OCI-LY7 (cell line): ENCODE data around the gene MEGF6. TPM values are rescaled to one million over a fixed set of nuclear protein-coding genes. Genes with fewer than 3 reads are reported as not detected.

Experiments
- BruUV-seq: library from RNA; stranded (reverse); fragments of 400-500 nt; replicated peaks from 2 replicates; lab custom pipeline; 2021; lab: Mats Ljungman, UMichigan
- CTCF ChIA-PET: fragments of 300-600 bp; sonication (Branson Sonifier 250); formaldehyde crosslinking; loops from one replicate; lab custom pipeline; 2022; ENCODE audit warnings: antibody characterized with exemption; ENCODE audit not compliant: unreplicated experiment; lab: Charles Lee
- POLR2A ChIA-PET: fragments of 300-600 bp; sonication (Branson Sonifier 250); formaldehyde crosslinking; loops from one replicate; lab custom pipeline; 2022; ENCODE audit warnings: antibody characterized with exemption; lab: Charles Lee
- DNase-seq: peaks from one replicate; pipeline ENCODE4 v3.0.0-alpha.2; 2015; ENCODE audit warnings: low spot score
- H2AFZ ChIP-seq: fragments of 200-600 bp; sonication (generic), shearing (Covaris generic); 2 replicates; pipeline ENCODE4 v1.6.1; 2014; ENCODE audit warnings: mild to moderate bottlenecking, antibody characterized with exemption, low read length, moderate library complexity
- H3K27ac ChIP-seq: fragments of 200-600 bp; sonication (generic); 2 replicates; pipeline ENCODE4 v1.5.1; 2014; ENCODE audit warnings: mixed run types, low read depth, mild to moderate bottlenecking, moderate library complexity, low read length, inconsistent platforms; ENCODE audit not compliant: poor library complexity, severe bottlenecking
- H3K36me3 ChIP-seq: fragments of 200-600 bp; sonication (generic); 2 replicates; pipeline ENCODE4 v1.6.1; 2014; ENCODE audit warnings: mild to moderate bottlenecking, antibody characterized with exemption, low read length, moderate library complexity, mixed read lengths; ENCODE audit not compliant: insufficient read depth
- H3K4me1 ChIP-seq: fragments of 200-600 bp; sonication (generic); 2 replicates; pipeline ENCODE4 v1.5.1; 2014; ENCODE audit warnings: mild to moderate bottlenecking, low read length; ENCODE audit not compliant: insufficient read depth, poor library complexity, severe bottlenecking
- H3K4me2 ChIP-seq: fragments of 200-600 bp; sonication (generic); 2 replicates; pipeline ENCODE4 v1.6.1; 2014; ENCODE audit warnings: mild to moderate bottlenecking, low read length
- H3K4me3 ChIP-seq: fragments of 200-600 bp; sonication (generic); 2 replicates; pipeline ENCODE4 v1.5.1; 2014; ENCODE audit warnings: mild to moderate bottlenecking, low read depth, low read length; ENCODE audit not compliant: poor library complexity, severe bottlenecking
- H3K79me2 ChIP-seq: fragments of 200-600 bp; sonication (generic); 2 replicates; pipeline ENCODE4 v1.6.1; 2016; ENCODE audit warnings: low read depth, mild to moderate bottlenecking, low read length, moderate library complexity, mixed read lengths; ENCODE audit not compliant: insufficient read depth
- H3K9me2 ChIP-seq: fragments of 200-600 bp; sonication (generic); 2 replicates; pipeline ENCODE4 v1.6.1; 2016; ENCODE audit warnings: mild to moderate bottlenecking, low read length, mixed read lengths; ENCODE audit not compliant: insufficient read depth
- H3K9me3 ChIP-seq: fragments of 200-600 bp; sonication (generic); 2 replicates; pipeline ENCODE4 v1.6.1; 2014; ENCODE audit warnings: mild to moderate bottlenecking, mixed run types, low read length, mixed read lengths
- H4K20me1 ChIP-seq: fragments of 200-600 bp; sonication (generic); 2 replicates; pipeline ENCODE4 v1.6.1; 2014; ENCODE audit warnings: mild to moderate bottlenecking, antibody characterized with exemption, low read length, moderate library complexity, mixed read lengths; ENCODE audit not compliant: insufficient read depth
- EZH2phosphoT487 ChIP-seq: fragments of 200-600 bp; sonication (generic); IDR thresholded peaks from 2 replicates; pipeline ENCODE4 v1.6.1; 2018; ENCODE audit warnings: low read depth, borderline replicate concordance, mild to moderate bottlenecking, mixed run types, antibody characterized with exemption, low read length, moderate library complexity, mixed read lengths
- intact Hi-C: fragments of 100-400 bp; cut with micrococcal nuclease; formaldehyde crosslinking; loops from one replicate; pipeline ENCODE4 v1.10.0; 2022; ENCODE audit not compliant: unreplicated experiment
- total RNA-seq, 2 experiments: library from RNA; depleted of rRNA in 1 of 2; stranded (reverse); fragments of >200 nt in 1 of 2; shearing (Covaris generic) in 1 of 2; gene quantifications; 2 replicates each; pipeline ENCODE4 v1.2.3, GENCODE V29; 2014 to 2022
- TF ChIP-seq, protein P1 (sequence below): fragments of 200-600 bp; sonication (generic); conservative IDR thresholded peaks from 2 replicates; pipeline ENCODE4 v1.5.1; 2014; ENCODE audit warnings: mild to moderate bottlenecking, antibody characterized with exemption, low read length, moderate library complexity, mixed read lengths

Gene MEGF6
- total RNA-seq, 2 experiments from 2014 or later: 0.15 to 0.32 TPM

DNA sequence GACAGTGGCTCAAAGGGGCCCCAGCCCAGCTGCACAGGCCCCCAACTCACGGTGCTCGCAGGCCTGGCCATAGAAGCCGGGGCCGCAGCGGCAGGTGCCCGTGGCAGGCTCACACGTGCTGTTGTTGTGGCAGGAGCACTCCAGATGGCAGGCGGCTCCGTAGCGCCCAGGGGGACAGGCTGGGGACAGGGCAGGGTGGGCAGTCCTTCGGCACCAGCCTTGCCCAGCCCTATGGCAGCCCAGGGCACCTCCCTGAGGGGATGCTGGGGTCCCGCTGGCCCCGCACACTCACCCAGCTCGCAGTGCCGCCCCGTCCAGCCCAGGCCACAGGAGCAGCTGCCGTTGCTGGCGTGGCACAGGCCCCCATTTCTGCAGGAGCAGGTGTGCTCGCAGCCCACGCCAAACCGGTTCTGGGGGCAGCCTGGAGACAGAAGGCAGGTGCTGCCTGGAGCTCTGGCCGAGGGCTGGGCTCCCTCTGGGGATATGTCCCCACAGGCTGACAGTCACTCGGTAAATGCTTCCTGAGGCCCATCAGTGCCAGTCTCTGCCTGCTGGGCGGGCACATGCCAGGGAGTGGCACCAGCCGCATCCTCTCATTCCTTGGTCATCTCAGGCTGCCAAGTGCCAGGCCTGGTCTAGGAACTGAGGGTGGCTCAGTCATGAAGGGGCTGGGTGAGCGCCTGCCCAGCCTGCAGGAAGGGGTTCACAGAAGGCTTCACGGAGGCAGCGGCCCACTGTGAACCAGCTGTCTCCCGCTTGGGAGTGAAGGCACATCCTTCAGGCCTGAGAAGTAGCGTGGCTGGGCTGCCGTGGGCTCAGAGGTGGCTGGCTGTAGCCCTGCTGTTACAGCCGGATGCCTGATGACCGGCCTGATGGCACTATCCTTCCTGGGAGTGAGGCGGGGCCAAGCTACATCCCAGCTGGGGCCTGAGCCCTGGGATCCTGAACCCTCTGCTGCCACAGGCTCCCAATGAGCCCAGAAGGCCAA, 116.7 kb downstream of the MEGF6 start:
- Histone ChIP-seq H4K20me1 (no peaks in the 10 kb centered on the region), H2AFZ (no peak overlapping the region), H3K4me2 (no peak overlapping the region), H3K4me3 (no peak overlapping the region), H3K9me3 (no peaks in the 10 kb centered on the region), H3K4me1 (no peaks in the 10 kb centered on the region), H3K9me2 (no peaks in the 10 kb centered on the region), H3K27ac (no peak overlapping the region), H3K79me2 (no peaks in the 10 kb centered on the region), H3K36me3 (no peaks in the 10 kb centered on the region)
- BruUV-seq: no TSS peak
- POLR2A ChIA-PET: no interaction called here
- intact Hi-C loops: loop anchor here (10.0 kb wide), 1 partner anchor 70 kb away; no protein-coding TSS in a partner anchor
- no peak for TF ChIP-seq EZH2phosphoT487
- TF ChIP-seq, protein P1, sequence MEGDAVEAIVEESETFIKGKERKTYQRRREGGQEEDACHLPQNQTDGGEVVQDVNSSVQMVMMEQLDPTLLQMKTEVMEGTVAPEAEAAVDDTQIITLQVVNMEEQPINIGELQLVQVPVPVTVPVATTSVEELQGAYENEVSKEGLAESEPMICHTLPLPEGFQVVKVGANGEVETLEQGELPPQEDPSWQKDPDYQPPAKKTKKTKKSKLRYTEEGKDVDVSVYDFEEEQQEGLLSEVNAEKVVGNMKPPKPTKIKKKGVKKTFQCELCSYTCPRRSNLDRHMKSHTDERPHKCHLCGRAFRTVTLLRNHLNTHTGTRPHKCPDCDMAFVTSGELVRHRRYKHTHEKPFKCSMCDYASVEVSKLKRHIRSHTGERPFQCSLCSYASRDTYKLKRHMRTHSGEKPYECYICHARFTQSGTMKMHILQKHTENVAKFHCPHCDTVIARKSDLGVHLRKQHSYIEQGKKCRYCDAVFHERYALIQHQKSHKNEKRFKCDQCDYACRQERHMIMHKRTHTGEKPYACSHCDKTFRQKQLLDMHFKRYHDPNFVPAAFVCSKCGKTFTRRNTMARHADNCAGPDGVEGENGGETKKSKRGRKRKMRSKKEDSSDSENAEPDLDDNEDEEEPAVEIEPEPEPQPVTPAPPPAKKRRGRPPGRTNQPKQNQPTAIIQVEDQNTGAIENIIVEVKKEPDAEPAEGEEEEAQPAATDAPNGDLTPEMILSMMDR: no peak
- no peak for DNase-seq
- CTCF ChIA-PET: no interaction called here

DNA sequence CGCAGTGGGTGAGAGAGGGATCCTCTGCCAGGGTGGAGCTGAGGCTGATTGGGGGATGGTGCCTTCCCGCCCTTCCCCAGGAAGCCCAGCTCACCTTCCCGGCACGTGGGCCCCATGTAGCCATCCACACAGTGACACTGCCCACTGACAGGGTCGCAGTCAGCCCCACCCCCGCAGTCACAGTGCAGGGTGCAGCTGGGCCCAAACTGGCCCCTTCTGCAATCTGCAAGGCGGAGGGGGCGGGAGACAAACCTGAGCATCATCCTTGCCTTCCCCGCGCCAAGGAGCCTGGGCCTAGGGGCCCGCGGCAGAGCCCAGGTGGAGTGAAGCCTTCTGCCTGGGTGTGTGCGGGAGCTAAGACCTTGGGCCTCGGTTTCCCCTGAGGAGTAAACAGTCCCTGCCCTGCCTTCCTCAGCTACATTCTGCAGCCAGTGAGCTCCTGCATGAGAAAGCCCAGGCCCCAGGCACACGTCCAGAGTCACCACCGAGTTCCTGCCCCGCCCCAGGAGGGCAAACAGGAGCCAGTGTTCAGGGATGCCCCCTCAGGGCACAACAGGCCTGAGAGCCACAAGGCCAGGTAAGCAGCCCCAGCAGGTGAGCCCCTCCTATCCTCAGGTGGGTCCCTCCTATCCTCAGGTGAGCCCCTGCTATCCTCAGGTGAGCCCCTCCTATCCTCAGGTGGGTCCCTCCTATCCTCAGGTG, 118.6 kb downstream of the MEGF6 start:
- TF ChIP-seq EZH2phosphoT487: no peak
- TF ChIP-seq, protein P1: no peak
- no peaks in the 10 kb centered on the region for H3K9me2 ChIP-seq
- no peak for DNase-seq
- no peak overlapping the region for H3K4me2 ChIP-seq
- no TSS peak for BruUV-seq
- no peak overlapping the region for H3K4me3 ChIP-seq
- no peaks in the 10 kb centered on the region for H4K20me1 ChIP-seq
- POLR2A ChIA-PET: no interaction called here
- H3K36me3 ChIP-seq: no peaks in the 10 kb centered on the region
- CTCF ChIA-PET: no interaction called here
- H2AFZ ChIP-seq: no peak overlapping the region
- no peaks in the 10 kb centered on the region for H3K4me1 ChIP-seq
- no peaks in the 10 kb centered on the region for H3K9me3 ChIP-seq
- intact Hi-C loops: loop anchor here (10.0 kb wide), 1 partner anchor 72 kb away; no protein-coding TSS in a partner anchor
- H3K79me2 ChIP-seq: no peaks in the 10 kb centered on the region
- no peak overlapping the region for H3K27ac ChIP-seq
